Measurements from ENCODE around the gene HEATR5A. TPM values are rescaled to one million over a fixed set of nuclear protein-coding genes. Genes with fewer than 3 reads are reported as not detected.

HEATR5A gene
- polyA plus RNA-seq, 3 donors, result 13.1 to 21.0 (median 16.8) TPM

DNA sequence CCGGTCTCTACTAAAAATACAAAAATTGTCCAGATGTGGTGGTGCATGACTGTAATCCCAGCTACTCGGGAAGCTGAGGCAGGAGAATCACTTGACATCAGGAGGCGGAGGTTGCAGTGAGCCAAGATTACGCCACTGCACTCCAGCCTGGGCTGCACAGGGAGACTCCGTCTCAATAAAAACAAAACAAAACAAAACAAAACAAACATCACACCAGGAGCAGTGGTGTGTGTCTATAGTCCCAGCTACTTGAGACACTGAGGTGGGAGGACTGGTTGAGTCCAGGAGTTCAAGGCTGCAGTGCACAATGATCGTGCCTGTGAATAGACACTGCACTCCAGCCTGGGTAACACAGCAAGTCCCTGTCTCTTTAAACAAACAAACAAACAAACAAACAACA is 123.2 kb downstream of the HEATR5A start:
- no peak overlapping the region for H3K27ac ChIP-seq (ENCODE audit: low read depth in 1 of 2, low read length in 2 of 2)
- no peak for DNase-seq
- 86% methylated on average over 2 of the region's 6 CpGs for WGBS (ENCODE audit: insufficient coverage)
- H3K36me3 ChIP-seq (replicated peaks in 1 of 2; ENCODE audit: control insufficient read depth in 1 of 2, insufficient read depth in 2 of 2, low read length in 2 of 2), result peaks cover 52 to 95% of the 10 kb centered on the region in 2 donors
- H3K9me3 Mint-ChIP-seq, result no peaks in the 10 kb centered on the region
- H3K27me3 ChIP-seq (ENCODE audit: control insufficient read depth in 2 of 2, insufficient read depth in 2 of 2, low read length in 2 of 2), result no peaks in the 10 kb centered on the region
- no peaks in the 10 kb centered on the region for H4K20me1 ChIP-seq (ENCODE audit: insufficient read depth, low read length)
- intact Hi-C loops (cut with micrococcal nuclease), result no loop called here
- no peaks in the 10 kb centered on the region for H3K79me2 ChIP-seq (ENCODE audit: insufficient read depth, low read length)
- H3K4me1 Mint-ChIP-seq, result no peaks in the 10 kb centered on the region
- peaks cover 58 to 78% of the 10 kb centered on the region in 2 donors for H3K36me3 Mint-ChIP-seq
- H3K4me1 ChIP-seq (ENCODE audit: control insufficient read depth in 1 of 2, insufficient read depth in 2 of 2, low read length in 2 of 2), result no peaks in the 10 kb centered on the region
- no peak overlapping the region for H3K4me3 ChIP-seq (replicated peaks in 1 of 3; ENCODE audit: low read depth in 2 of 3, low read length in 3 of 3)
- peak overlapping the region in 2 of 7 donors; percentile 44 to 72 for H3K27ac Mint-ChIP-seq
- H3K9ac ChIP-seq (ENCODE audit: insufficient read depth, low read length, poor library complexity, severe bottlenecking), result no peak overlapping the region
- no peaks in the 10 kb centered on the region for H3K27me3 Mint-ChIP-seq (ENCODE audit: low read depth in 3 of 3)
- no peak overlapping the region for H3K4me2 ChIP-seq (replicated peaks; ENCODE audit: extremely low read depth, low read length, poor library complexity, severe bottlenecking)
- no peak overlapping the region for H2AFZ ChIP-seq (ENCODE audit: insufficient read depth, low read depth, low read length, poor library complexity, severe bottlenecking)
- TF ChIP-seq, protein P1, sequence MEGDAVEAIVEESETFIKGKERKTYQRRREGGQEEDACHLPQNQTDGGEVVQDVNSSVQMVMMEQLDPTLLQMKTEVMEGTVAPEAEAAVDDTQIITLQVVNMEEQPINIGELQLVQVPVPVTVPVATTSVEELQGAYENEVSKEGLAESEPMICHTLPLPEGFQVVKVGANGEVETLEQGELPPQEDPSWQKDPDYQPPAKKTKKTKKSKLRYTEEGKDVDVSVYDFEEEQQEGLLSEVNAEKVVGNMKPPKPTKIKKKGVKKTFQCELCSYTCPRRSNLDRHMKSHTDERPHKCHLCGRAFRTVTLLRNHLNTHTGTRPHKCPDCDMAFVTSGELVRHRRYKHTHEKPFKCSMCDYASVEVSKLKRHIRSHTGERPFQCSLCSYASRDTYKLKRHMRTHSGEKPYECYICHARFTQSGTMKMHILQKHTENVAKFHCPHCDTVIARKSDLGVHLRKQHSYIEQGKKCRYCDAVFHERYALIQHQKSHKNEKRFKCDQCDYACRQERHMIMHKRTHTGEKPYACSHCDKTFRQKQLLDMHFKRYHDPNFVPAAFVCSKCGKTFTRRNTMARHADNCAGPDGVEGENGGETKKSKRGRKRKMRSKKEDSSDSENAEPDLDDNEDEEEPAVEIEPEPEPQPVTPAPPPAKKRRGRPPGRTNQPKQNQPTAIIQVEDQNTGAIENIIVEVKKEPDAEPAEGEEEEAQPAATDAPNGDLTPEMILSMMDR (IDR thresholded peaks at IDR 0.05), result no peak
- no peaks in the 10 kb centered on the region for H3K9me3 ChIP-seq (replicated peaks in 1 of 2; ENCODE audit: control insufficient read depth in 1 of 2, insufficient read depth in 1 of 2, low read length in 2 of 2)
- H3K4me3 Mint-ChIP-seq, result no peak overlapping the region

DNA sequence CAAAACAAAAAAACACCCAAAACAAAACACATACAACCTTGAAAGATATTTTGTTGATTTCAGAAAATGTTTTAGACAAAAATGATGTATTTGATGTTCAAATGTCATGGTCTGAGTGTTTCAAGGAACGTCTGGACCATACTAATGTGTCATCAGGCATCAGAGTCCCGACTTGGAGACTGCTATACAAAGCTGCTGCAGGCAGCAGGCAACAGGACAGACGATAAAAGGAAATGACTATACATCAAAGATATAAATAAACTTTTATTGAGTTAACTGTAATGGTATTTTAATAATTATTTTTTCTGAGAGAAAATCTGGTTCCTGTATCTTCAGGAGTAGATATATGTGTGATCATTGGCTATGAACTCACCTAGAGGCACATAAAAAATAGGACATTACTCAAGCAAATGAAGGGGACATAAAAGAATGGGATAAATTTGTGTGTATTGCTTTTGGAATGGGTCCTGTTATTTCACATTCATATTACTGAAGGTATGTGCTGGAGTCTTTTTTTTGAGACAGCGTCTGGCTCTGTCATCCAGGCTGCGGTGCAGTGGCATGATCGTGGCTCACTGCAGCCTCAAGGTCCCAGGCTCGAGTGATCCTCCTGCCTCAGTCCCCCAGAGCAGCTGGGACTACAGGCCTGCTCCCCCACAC is 125.5 kb downstream of the HEATR5A start:
- Mint-ChIP-seq H3K4me1 (peaks cover 6% of the 10 kb centered on the region), H3K27ac (no peak overlapping the region)

More for the DNA sequence above, 125.5 kb downstream of the HEATR5A start:
- Histone ChIP-seq H3K27me3 (ENCODE audit: control insufficient read depth in 2 of 2, insufficient read depth in 2 of 2, low read length in 2 of 2) (no peaks in the 10 kb centered on the region), H3K4me2 (replicated peaks; ENCODE audit: extremely low read depth, low read length, poor library complexity, severe bottlenecking) (no peak overlapping the region), H3K79me2 (ENCODE audit: insufficient read depth, low read length) (no peaks in the 10 kb centered on the region), H3K4me1 (ENCODE audit: control insufficient read depth in 1 of 2, insufficient read depth in 2 of 2, low read length in 2 of 2) (peaks cover 7% of the 10 kb centered on the region in 2 donors), H3K4me3 (replicated peaks in 1 of 3; ENCODE audit: low read depth in 2 of 3, low read length in 3 of 3) (no peak overlapping the region), H3K36me3 (replicated peaks in 1 of 2; ENCODE audit: control insufficient read depth in 1 of 2, insufficient read depth in 2 of 2, low read length in 2 of 2) (peaks cover 30 to 74% of the 10 kb centered on the region in 2 donors), H3K9ac (ENCODE audit: insufficient read depth, low read length, poor library complexity, severe bottlenecking) (no peak overlapping the region), H3K27ac (ENCODE audit: low read depth in 1 of 2, low read length in 2 of 2) (no peak overlapping the region), H3K9me3 (replicated peaks in 1 of 2; ENCODE audit: control insufficient read depth in 1 of 2, insufficient read depth in 1 of 2, low read length in 2 of 2) (no peaks in the 10 kb centered on the region), H2AFZ (ENCODE audit: insufficient read depth, low read depth, low read length, poor library complexity, severe bottlenecking) (no peak overlapping the region), H4K20me1 (ENCODE audit: insufficient read depth, low read length) (no peaks in the 10 kb centered on the region)
- DNase-seq, result no peak
- Mint-ChIP-seq H3K27me3 (ENCODE audit: low read depth in 3 of 3) (no peaks in the 10 kb centered on the region), H3K9me3 (no peaks in the 10 kb centered on the region), H3K36me3 (peaks cover 38 to 60% of the 10 kb centered on the region in 2 donors), H3K4me3 (no peak overlapping the region)
- 100% methylated on average over 2 of the region's 7 CpGs for WGBS (ENCODE audit: insufficient coverage)
- intact Hi-C loops (cut with micrococcal nuclease), result loop anchor here in 1 of 2 donors (5.0 kb wide), 1 partner anchor 88 kb away; the partner anchor contains the start of gene HECTD1
- TF ChIP-seq, protein P1 (IDR thresholded peaks at IDR 0.05), result no peak

Data from CD14-positive monocyte (primary cell).